HCT116 (cell line): Measurements from ENCODE around the gene MMP23B. TPM values are rescaled to one million over a fixed set of nuclear protein-coding genes. Genes with fewer than 3 reads are reported as not detected.

Experiments used
- ATAC-seq: fragments of 200-7000 bp; cut with Tn5 transposase; 2 replicates; pipeline ENCODE4 v1.9.1; 2020; ENCODE audit warnings: mild to moderate bottlenecking, moderate library complexity
- BruUV-seq: library from RNA; stranded (reverse); fragments of 400-500 nt; replicated peaks from 2 replicates; lab custom pipeline; 2021; lab: Mats Ljungman, UMichigan
- CTCF ChIA-PET: fragments of 300-600 bp; sonication (Branson Sonifier 250); formaldehyde crosslinking; loops from one replicate; lab custom pipeline; 2021; ENCODE audit warnings: antibody characterized with exemption; lab: Charles Lee
- POLR2A ChIA-PET: fragments of 300-600, 350-600 bp; sonication (Branson Sonifier 250); formaldehyde crosslinking; loops from one replicate; lab custom pipeline; 2021; ENCODE audit warnings: antibody characterized with exemption; lab: Charles Lee
- RAD21 ChIA-PET, 2 experiments: fragments of 300-600 bp; sonication (Branson Sonifier 250); formaldehyde crosslinking; loops; one replicate each; lab custom pipeline; 2023; ENCODE audit warnings: low total read pairs in 2 of 2; ENCODE audit not compliant: uncharacterized antibody in 2 of 2, unreplicated experiment in 2 of 2, low non-redundant PET in 1 of 2; lab: Charles Lee
- DNase-seq: peaks from one replicate; pipeline ENCODE4 v3.0.0-alpha.2; 2010; ENCODE audit warnings: low read depth, low spot score
- H2AFZ ChIP-seq: fragments of 200-600 bp; shearing (Covaris generic), sonication (generic); 2 replicates; pipeline ENCODE4 v1.6.1; 2017; ENCODE audit warnings: low read depth, mixed run types, mixed read lengths, antibody characterized with exemption, low read length; ENCODE audit not compliant: poor library complexity, severe bottlenecking
- H3K27ac ChIP-seq: 2 replicates; pipeline ENCODE4 v1.5.1; 2012; ENCODE audit warnings: low read depth, low read length
- H3K27me3 ChIP-seq: fragments of 200-600 bp; sonication (generic); 2 replicates; pipeline ENCODE4 v1.6.1; 2016; ENCODE audit warnings: mixed run types, low read length, mixed read lengths; ENCODE audit not compliant: insufficient read depth
- H3K36me3 ChIP-seq, 2 experiments: fragments of 200-500 bp in 1 of 2; fragments of 200-600 bp in 1 of 2; sonication (Bioruptor generic) in 1 of 2; sonication (generic) in 1 of 2; 2 replicates each; pipeline versions ENCODE4 v1.5.1 to v1.6.1; 2014 to 2016; ENCODE audit warnings: low read length in 2 of 2, inconsistent platforms in 1 of 2, mixed read lengths in 1 of 2, mixed run types in 1 of 2; ENCODE audit not compliant: insufficient read depth in 2 of 2, control insufficient read depth in 1 of 2
- H3K4me1 ChIP-seq, 2 experiments: fragments of 200-600 bp in 1 of 2; sonication (generic) in 1 of 2; 2 replicates each; pipeline versions ENCODE4 v1.5.1 to v1.6.1; 2012 to 2017; ENCODE audit warnings: low read length in 2 of 2, inconsistent platforms in 1 of 2, mild to moderate bottlenecking in 1 of 2, mixed read lengths in 1 of 2, mixed run types in 1 of 2, moderate library complexity in 1 of 2; ENCODE audit not compliant: insufficient read depth in 2 of 2, control insufficient read depth in 1 of 2
- H3K4me2 ChIP-seq: fragments of 200-600 bp; sonication (generic); 2 replicates; pipeline ENCODE4 v1.6.1; 2017; ENCODE audit warnings: mixed run types, low read length, mixed read lengths
- H3K4me3 ChIP-seq, 2 experiments: fragments of 200-600 bp in 1 of 2; sonication (generic) in 1 of 2; replicated peaks in 1 of 2; 2 replicates each; pipeline ENCODE4 v1.5.1; 2011 to 2016; ENCODE audit warnings: low read length in 2 of 2, control low read depth in 1 of 2, low read depth in 1 of 2, mild to moderate bottlenecking in 1 of 2, mixed read lengths in 1 of 2, mixed run types in 1 of 2
- H3K79me2 ChIP-seq: fragments of 200-600 bp; sonication (generic); 2 replicates; pipeline ENCODE4 v1.6.1; 2017; ENCODE audit warnings: mild to moderate bottlenecking, mixed run types, low read length, moderate library complexity, mixed read lengths; ENCODE audit not compliant: insufficient read depth
- H3K9ac ChIP-seq: fragments of 200-600 bp; sonication (generic); 2 replicates; pipeline ENCODE4 v1.6.1; 2016; ENCODE audit warnings: low read length, mixed read lengths
- H3K9me2 ChIP-seq: fragments of 200-600 bp; sonication (generic), shearing (Covaris generic); 2 replicates; pipeline ENCODE4 v1.6.1; 2017; ENCODE audit warnings: mixed run types, mild to moderate bottlenecking, moderate library complexity; ENCODE audit not compliant: insufficient read depth
- H3K9me3 ChIP-seq, 2 experiments: fragments of 200-500 bp in 1 of 2; fragments of 200-600 bp in 1 of 2; sonication (Bioruptor generic) in 1 of 2; sonication (generic) in 1 of 2; 2 replicates each; pipeline ENCODE4 v1.6.1; 2014 to 2017; ENCODE audit warnings: low read length in 2 of 2, mixed read lengths in 2 of 2, inconsistent platforms in 1 of 2, low read depth in 1 of 2, mild to moderate bottlenecking in 1 of 2, mixed run types in 1 of 2, moderate library complexity in 1 of 2; ENCODE audit not compliant: control insufficient read depth in 1 of 2, insufficient read depth in 1 of 2
- H4K20me1 ChIP-seq: fragments of 200-600 bp; sonication (generic), shearing (Covaris generic); 2 replicates; pipeline ENCODE4 v1.6.1; 2017; ENCODE audit warnings: mixed run types, mild to moderate bottlenecking, moderate library complexity; ENCODE audit not compliant: insufficient read depth
- CBX3 ChIP-seq: IDR thresholded peaks from 2 replicates; pipeline ENCODE4 v1.6.1; 2012; ENCODE audit warnings: low read depth
- CEBPB ChIP-seq: IDR thresholded peaks from 2 replicates; pipeline ENCODE4 v1.6.1; 2012; ENCODE audit warnings: low read depth
- EZH2phosphoT487 ChIP-seq: fragments of 200-600 bp; IDR thresholded peaks from 2 replicates; pipeline ENCODE4 v1.6.1; 2018; ENCODE audit warnings: antibody characterized with exemption, borderline replicate concordance
- JUND ChIP-seq: IDR thresholded peaks from 2 replicates; pipeline ENCODE4 v1.6.1; 2012
- POLR2AphosphoS5 ChIP-seq: IDR thresholded peaks from 2 replicates; pipeline ENCODE4 v1.6.1; 2011; ENCODE audit warnings: mild to moderate bottlenecking, low read depth, low read length, moderate library complexity
- REST ChIP-seq: IDR thresholded peaks from 2 replicates; pipeline ENCODE4 v1.6.1; 2012; ENCODE audit warnings: low read depth
- SRF ChIP-seq: IDR thresholded peaks from 2 replicates; pipeline ENCODE4 v1.6.1; 2012; ENCODE audit warnings: low read depth
- YY1 ChIP-seq: IDR thresholded peaks from 2 replicates; pipeline ENCODE4 v1.6.1; 2011; ENCODE audit warnings: low read length, low read depth, moderate library complexity, mild to moderate bottlenecking; ENCODE audit not compliant: insufficient replicate concordance; ENCODE audit errors: extremely low read depth
- ZNF274 ChIP-seq: fragments of 200-500 bp; sonication (Bioruptor generic); IDR thresholded peaks from 2 replicates; pipeline ENCODE4 v1.6.1; 2014; ENCODE audit warnings: mild to moderate bottlenecking, low read depth, low read length, inconsistent platforms
- intact Hi-C: fragments of 100-400 bp; cut with micrococcal nuclease; formaldehyde crosslinking; loops from 2 replicates; pipeline ENCODE4 v1.10.0; 2022
- total RNA-seq: library from RNA; stranded (reverse); gene quantifications from one replicate; pipeline ENCODE4 v1.2.1, GENCODE V29; 2021; ENCODE audit not compliant: unreplicated experiment

MMP23B gene
- total RNA-seq, 1 experiment from 2014 or later = 8.7 TPM

GRCh38 chr1:1622010-1622787 is 9.8 kb upstream of the MMP23B start:
- intact Hi-C loops = no loop called here
- TF ChIP-seq JUND (no peak), EZH2phosphoT487 (no peak), POLR2AphosphoS5 (no peak), YY1 (no peak), REST (no peak), SRF (no peak), ZNF274 (no peak), CBX3 (no peak), CEBPB (no peak)
- TF ChIP-seq, all 23 proteins: peak for 0
- Histone ChIP-seq H4K20me1 (no peaks in the 10 kb centered on the region), H3K9ac (no peak overlapping the region), H3K4me1 (peaks cover 6 to 26% of the 10 kb centered on the region in 2 experiments), H3K4me3 (no peak overlapping the region), H3K27ac (no peak overlapping the region), H3K79me2 (peaks cover 3% of the 10 kb centered on the region; the same call in 1 of the 2 replicates), H3K27me3 (no peaks in the 10 kb centered on the region), H3K36me3 (peaks cover 0 to 3% of the 10 kb centered on the region in 2 experiments; a peak in 1 of 4 replicates), H3K9me2 (no peaks in the 10 kb centered on the region), H3K9me3 (no peaks in the 10 kb centered on the region), H3K4me2 (no peak overlapping the region), H2AFZ (no peak overlapping the region)
- BruUV-seq = no TSS peak
- DNase-seq (no peak), ATAC-seq (no peak)
- POLR2A ChIA-PET = no interaction called here
- RAD21 ChIA-PET = no interaction called here
- CTCF ChIA-PET = no interaction called here
